HepG2 (cell line): ENCODE measurements around the gene OTOP1. TPM values are rescaled to one million over a fixed set of nuclear protein-coding genes. Genes with fewer than 3 reads are reported as not detected.

Source experiments
- CREB3 ChIP-seq: sonication (generic); formaldehyde crosslinking; IDR thresholded peaks from 2 replicates; pipeline ENCODE4 v1.5.0; 2020; ENCODE audit warnings: missing genetic modification reagents
- DPF2 ChIP-seq: sonication (generic); formaldehyde crosslinking; IDR thresholded peaks from 2 replicates; pipeline ENCODE4 v1.4.0; 2020; ENCODE audit warnings: mild to moderate bottlenecking, low read depth, missing genetic modification reagents, borderline replicate concordance
- FOXO1 ChIP-seq: sonication (generic); formaldehyde crosslinking; IDR thresholded peaks from 2 replicates; pipeline ENCODE4 v1.4.0; 2020; ENCODE audit warnings: missing genetic modification reagents
- MLXIP ChIP-seq: sonication (generic); formaldehyde crosslinking; IDR thresholded peaks from 2 replicates; pipeline ENCODE4 v1.9.0; 2021; ENCODE audit warnings: missing genetic modification reagents, borderline replicate concordance
- SYNCRIP ChIP-seq: fragments of 200-400 bp; formaldehyde crosslinking; IDR thresholded peaks from 2 replicates; pipeline ENCODE4 v1.6.1; 2018; ENCODE audit warnings: mild to moderate bottlenecking, low read depth, low read length; ENCODE audit not compliant: insufficient read depth
- TCF7 ChIP-seq: sonication (generic); IDR thresholded peaks from 2 replicates; pipeline ENCODE4 v1.6.1; 2016; ENCODE audit warnings: antibody characterized with exemption, low read depth
- ZMYM4 ChIP-seq: sonication (generic); formaldehyde crosslinking; IDR thresholded peaks from 2 replicates; pipeline ENCODE4 v1.8.1; 2023; ENCODE audit warnings: mild to moderate bottlenecking, missing genetic modification reagents
- ZNF350 ChIP-seq: sonication (generic); formaldehyde crosslinking; IDR thresholded peaks from 2 replicates; pipeline ENCODE4 v1.4.0; 2020; ENCODE audit warnings: mild to moderate bottlenecking, low read depth, missing genetic modification reagents, borderline replicate concordance
- ZNF609 ChIP-seq: sonication (generic); formaldehyde crosslinking; IDR thresholded peaks from 2 replicates; pipeline ENCODE4 v1.4.0; 2020; ENCODE audit warnings: mild to moderate bottlenecking, missing genetic modification reagents, borderline replicate concordance
- ZNF773 ChIP-seq: sonication (generic); formaldehyde crosslinking; IDR thresholded peaks from 2 replicates; pipeline ENCODE4 v1.4.0; 2020; ENCODE audit warnings: missing genetic modification reagents, borderline replicate concordance
- ZNF777 ChIP-seq: sonication (generic); formaldehyde crosslinking; IDR thresholded peaks from 2 replicates; pipeline ENCODE4 v1.4.0; 2020; ENCODE audit warnings: missing genetic modification reagents
- polyA plus RNA-seq, 8 experiments: library from polyadenylated mRNA; depleted of rRNA in 3 of 8; stranded (reverse) in 7 of 8; unstranded in 1 of 8; fragments of >200 nt; fragmentation: Illumina TruSeq in 4 of 8; extraction: Trizol in 4 of 8; gene quantifications; 2 replicates each; pipeline versions ENCODE4 v1.2.1 to v1.2.3, GENCODE V29; 2011 to 2016; ENCODE audit warnings: low read depth in 4 of 8, missing spikeins in 1 of 8, mixed read lengths in 1 of 8; ENCODE audit not compliant: insufficient read depth in 1 of 8
- total RNA-seq, 5 experiments: library from RNA; depleted of rRNA; stranded (reverse); fragments of >200 nt; fragmentation: Illumina TruSeq; extraction: Trizol; gene quantifications; 2 replicates each; pipeline ENCODE4 v1.2.3, GENCODE V29; 2016; ENCODE audit warnings: low read depth in 1 of 5
- TF ChIP-seq, protein P1 (sequence below), 2 experiments: fragments of 450-650 bp in 1 of 2; sonication (generic) in 1 of 2; formaldehyde crosslinking; IDR thresholded peaks; 2 replicates each; pipeline versions ENCODE4 v1.5.0 to v1.8.0; 2020 to 2022; ENCODE audit warnings: mild to moderate bottlenecking in 1 of 2, missing genetic modification reagents in 1 of 2
- TF ChIP-seq, protein P2 (sequence below), 2 experiments: sonication (generic) in 1 of 2; formaldehyde crosslinking in 1 of 2; IDR thresholded peaks; 2 replicates each; pipeline versions ENCODE4 v1.5.1 to v1.6.1; 2011 to 2020; ENCODE audit warnings: borderline replicate concordance in 1 of 2, low read depth in 1 of 2, low read length in 1 of 2, mild to moderate bottlenecking in 1 of 2, missing genetic modification reagents in 1 of 2, moderate library complexity in 1 of 2

OTOP1 gene
- total and polyA plus RNA-seq, 2 of the 13 experiments (the other 11 are each of a cell fraction or from before 2014, with no cell fraction given), result not detected

- TF ChIP-seq ZMYM4 (CRISPR knock-in tag), result peak; percentile 78
- TF ChIP-seq ZNF777, result 0 out of 2 replicates have a peak, but pooled peaks have one; percentile 20
- TF ChIP-seq CREB3 (CRISPR knock-in tag), result peak; percentile 85; the same call in 1 of the 2 replicates
- TF ChIP-seq, protein P1, sequence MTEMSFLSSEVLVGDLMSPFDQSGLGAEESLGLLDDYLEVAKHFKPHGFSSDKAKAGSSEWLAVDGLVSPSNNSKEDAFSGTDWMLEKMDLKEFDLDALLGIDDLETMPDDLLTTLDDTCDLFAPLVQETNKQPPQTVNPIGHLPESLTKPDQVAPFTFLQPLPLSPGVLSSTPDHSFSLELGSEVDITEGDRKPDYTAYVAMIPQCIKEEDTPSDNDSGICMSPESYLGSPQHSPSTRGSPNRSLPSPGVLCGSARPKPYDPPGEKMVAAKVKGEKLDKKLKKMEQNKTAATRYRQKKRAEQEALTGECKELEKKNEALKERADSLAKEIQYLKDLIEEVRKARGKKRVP (CRISPR knock-in tag; IDR thresholded peaks at IDR 0.05), result peak in 1 of 2 experiments; percentile 66; a peak in 2 of 4 replicates
- 0 out of 2 replicates have a peak, but pooled peaks have one; percentile 31 for TF ChIP-seq ZNF350 (CRISPR knock-in tag)
- TF ChIP-seq, protein P2, sequence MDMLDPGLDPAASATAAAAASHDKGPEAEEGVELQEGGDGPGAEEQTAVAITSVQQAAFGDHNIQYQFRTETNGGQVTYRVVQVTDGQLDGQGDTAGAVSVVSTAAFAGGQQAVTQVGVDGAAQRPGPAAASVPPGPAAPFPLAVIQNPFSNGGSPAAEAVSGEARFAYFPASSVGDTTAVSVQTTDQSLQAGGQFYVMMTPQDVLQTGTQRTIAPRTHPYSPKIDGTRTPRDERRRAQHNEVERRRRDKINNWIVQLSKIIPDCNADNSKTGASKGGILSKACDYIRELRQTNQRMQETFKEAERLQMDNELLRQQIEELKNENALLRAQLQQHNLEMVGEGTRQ (IDR thresholded peaks at IDR 0.05; ENCODE audit: low read depth, low read length), result no peak
- TF ChIP-seq, protein P2 (CRISPR knock-in tag; IDR thresholded peaks at IDR 0.05; ENCODE audit: borderline replicate concordance), result no peak
- TF ChIP-seq SYNCRIP, result no peak
- TF ChIP-seq ZNF773, result no peak
- TF ChIP-seq DPF2, result peak; percentile 94
- peak; percentile 95 for TF ChIP-seq TCF7
- TF ChIP-seq FOXO1 (CRISPR knock-in tag), result peak; percentile 84
- TF ChIP-seq MLXIP, result no peak
- TF ChIP-seq ZNF609, result peak; percentile 90
Measured at GRCh38 chr4:4259484-4260100, 32.9 kb upstream of the OTOP1 start (continued).
